Endothelial cell (in vitro differentiated cells): ENCODE results near the gene NME4. TPM values are rescaled to one million over a fixed set of nuclear protein-coding genes. Genes with fewer than 3 reads are reported as not detected.

Source experiments
- DNase-seq: peaks from one replicate; pipeline ENCODE4 v3.0.0; 2021; ENCODE audit warnings: low spot score
- H3K27ac Mint-ChIP-seq: one replicate; pipeline ENCODE4 v1.8.0; 2021; ENCODE audit warnings: mixed read lengths, inconsistent platforms; ENCODE audit not compliant: unreplicated experiment
- H3K27me3 Mint-ChIP-seq: one replicate; pipeline ENCODE4 v1.8.0; 2021; ENCODE audit warnings: mild to moderate bottlenecking, moderate library complexity, mixed read lengths, inconsistent platforms; ENCODE audit not compliant: unreplicated experiment
- H3K36me3 Mint-ChIP-seq: one replicate; pipeline ENCODE4 v1.8.0; 2021; ENCODE audit warnings: mild to moderate bottlenecking, low read depth, mixed read lengths, inconsistent platforms; ENCODE audit not compliant: unreplicated experiment
- H3K4me1 Mint-ChIP-seq: one replicate; pipeline ENCODE4 v1.8.0; 2021; ENCODE audit warnings: mild to moderate bottlenecking, mixed read lengths, inconsistent platforms; ENCODE audit not compliant: unreplicated experiment
- H3K4me3 Mint-ChIP-seq: one replicate; pipeline ENCODE4 v1.8.0; 2021; ENCODE audit warnings: mild to moderate bottlenecking, mixed read lengths, inconsistent platforms; ENCODE audit not compliant: unreplicated experiment
- H3K9me3 Mint-ChIP-seq: one replicate; pipeline ENCODE4 v1.8.0; 2021; ENCODE audit warnings: mixed read lengths, inconsistent platforms; ENCODE audit not compliant: unreplicated experiment
- CTCF ChIP-seq: fragments of 200-600 bp; sonication (generic); IDR thresholded peaks from one replicate; pipeline ENCODE4 v1.5.0; 2021; ENCODE audit warnings: antibody characterized with exemption; ENCODE audit not compliant: unreplicated experiment
- total RNA-seq: library from RNA; stranded (reverse); fragmentation: NEBNext Ultra II Directional; extraction: Animal tissue kit (Norgen Biotek cat#: 25700); gene quantifications from one replicate; pipeline ENCODE4 v1.2.1, GENCODE V29; 2021; ENCODE audit not compliant: unreplicated experiment

The NME4 gene
- total RNA-seq, 1 donor from 2014 or later, result 139 TPM

DNA sequence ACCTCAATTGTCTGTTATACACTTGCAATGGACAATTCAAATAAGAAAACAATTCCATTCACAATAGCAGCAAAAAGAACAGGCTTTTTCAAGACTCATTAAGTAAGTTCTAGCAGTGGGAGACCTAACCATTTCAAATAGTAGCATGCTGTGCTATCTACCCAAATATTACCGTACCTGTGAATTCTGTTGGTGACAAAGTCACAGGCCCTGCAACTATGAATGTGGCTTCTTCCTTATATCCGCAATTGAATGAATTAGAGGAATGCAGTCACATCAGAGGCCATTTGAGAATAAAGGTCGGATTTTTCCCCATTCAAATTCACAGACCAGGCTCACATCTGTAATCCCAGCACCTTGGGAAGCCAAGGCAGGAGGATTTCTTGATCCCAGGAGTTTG lies 800 bp upstream of the NME4 start:
- DNase-seq, result no peak
- peaks cover 10% of the 10 kb centered on the region for H3K4me1 Mint-ChIP-seq
- peaks cover 4% of the 10 kb centered on the region for H3K36me3 Mint-ChIP-seq
- no peak for TF ChIP-seq CTCF
- H3K27ac Mint-ChIP-seq, result peak overlapping the region; percentile 25
- no peaks in the 10 kb centered on the region for H3K9me3 Mint-ChIP-seq
- H3K27me3 Mint-ChIP-seq, result peaks cover 11% of the 10 kb centered on the region
- peak overlapping the region; percentile 95 for H3K4me3 Mint-ChIP-seq

DNA sequence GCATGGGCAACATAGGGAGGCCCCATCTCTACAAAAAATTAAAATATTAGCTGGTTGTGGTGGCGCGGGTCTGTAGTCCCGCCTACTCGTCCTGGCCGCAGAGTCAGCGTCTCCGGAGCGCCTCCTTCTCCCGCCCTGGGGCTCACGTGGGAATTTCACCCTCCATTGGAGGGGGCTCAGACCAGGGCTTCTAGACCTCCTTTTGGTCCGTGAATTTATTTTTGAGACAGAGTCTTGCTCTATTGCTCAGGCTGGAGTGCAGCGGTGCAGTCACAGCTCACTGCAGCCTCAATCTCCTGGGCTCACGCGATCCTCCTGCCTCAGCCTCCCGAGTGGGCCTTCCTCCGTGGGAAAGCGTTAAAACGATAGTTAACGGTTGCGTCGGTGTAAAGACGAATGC lies 394 bp upstream of the NME4 start:
- Mint-ChIP-seq H3K4me3 (peak overlapping the region; percentile 95), H3K27me3 (peaks cover 11% of the 10 kb centered on the region), H3K9me3 (no peaks in the 10 kb centered on the region), H3K27ac (peak overlapping the region; percentile 80), H3K36me3 (peaks cover 4% of the 10 kb centered on the region), H3K4me1 (peaks cover 10% of the 10 kb centered on the region)
- TF ChIP-seq CTCF, result no peak
- peak; percentile 55 for DNase-seq

DNA sequence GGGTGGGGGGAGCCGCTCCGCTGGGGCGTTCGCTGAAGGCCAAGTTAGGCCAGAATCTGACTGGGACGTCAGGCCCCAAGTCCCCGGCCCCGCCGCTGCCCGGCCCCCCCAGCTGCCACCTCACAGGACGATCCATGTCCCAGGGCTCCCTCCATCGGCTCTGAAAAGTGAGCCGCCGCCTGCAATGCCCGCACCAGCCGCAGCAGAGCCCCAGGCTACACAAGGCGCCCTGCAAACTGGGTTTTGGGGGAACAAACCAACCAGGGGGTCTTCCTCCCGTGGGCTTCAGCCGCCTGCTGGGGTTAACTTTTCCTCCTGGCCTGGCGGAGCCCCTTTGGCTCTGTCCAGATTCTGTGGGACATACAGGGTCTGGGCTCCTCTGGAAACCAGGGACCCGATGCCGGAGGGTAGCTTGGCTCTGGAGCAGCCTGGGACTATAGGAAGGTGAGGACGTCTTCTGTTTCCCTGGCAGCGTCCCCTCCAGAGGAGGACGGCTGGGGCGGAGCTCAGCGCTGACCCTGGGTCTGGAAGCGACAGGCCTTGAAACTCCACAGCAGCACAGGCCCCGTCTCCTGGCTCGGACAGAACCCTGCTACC lies 835 bp downstream of the NME4 start:
- Mint-ChIP-seq H3K4me1 (peaks cover 10% of the 10 kb centered on the region), H3K9me3 (no peaks in the 10 kb centered on the region), H3K27ac (no peak overlapping the region), H3K36me3 (peaks cover 4% of the 10 kb centered on the region), H3K27me3 (peaks cover 9% of the 10 kb centered on the region), H3K4me3 (peak overlapping the region; percentile 82)
- DNase-seq, result peak; percentile 84
- TF ChIP-seq CTCF, result no peak

DNA sequence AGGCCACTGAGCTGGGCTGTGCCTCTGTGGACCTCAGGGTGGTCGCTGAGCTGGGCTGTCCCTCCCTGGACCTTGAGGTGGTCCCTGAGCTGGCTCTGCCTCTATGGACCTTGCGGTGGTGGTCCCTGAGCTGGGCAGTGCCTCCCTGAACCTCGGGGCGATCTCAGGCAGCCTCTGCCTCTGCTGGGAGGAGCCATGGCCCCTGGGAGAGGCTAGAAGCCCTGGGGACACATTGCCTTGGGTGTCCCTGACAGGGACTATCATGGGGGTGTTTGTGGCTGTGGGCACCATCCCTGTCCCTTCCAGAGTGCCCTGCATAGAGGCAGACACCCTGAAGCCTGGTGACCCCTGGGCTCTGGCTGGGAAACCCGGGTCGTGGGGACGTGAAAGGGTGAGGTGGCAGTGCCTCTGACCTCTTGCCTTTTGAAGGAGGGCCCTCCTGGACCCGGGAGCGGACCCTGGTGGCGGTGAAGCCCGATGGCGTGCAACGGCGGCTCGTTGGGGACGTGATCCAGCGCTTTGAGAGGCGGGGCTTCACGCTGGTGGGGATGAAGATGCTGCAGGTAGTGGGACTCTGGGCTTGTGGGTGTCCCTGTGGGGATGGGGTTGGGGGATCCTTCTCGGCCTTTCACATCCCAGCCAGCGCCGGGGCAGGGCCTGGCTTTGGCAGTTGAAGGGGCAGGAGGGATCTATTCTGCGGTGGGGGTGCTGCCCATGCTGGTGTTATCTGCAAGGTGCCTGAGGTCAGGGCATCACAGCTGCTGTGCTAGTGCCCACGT lies 1.8 kb downstream of the NME4 start:
- DNase-seq, result no peak
- no peak for TF ChIP-seq CTCF
- H3K27ac Mint-ChIP-seq, result no peak overlapping the region
- H3K9me3 Mint-ChIP-seq, result no peaks in the 10 kb centered on the region
- peaks cover 4% of the 10 kb centered on the region for H3K36me3 Mint-ChIP-seq
- peaks cover 9% of the 10 kb centered on the region for H3K27me3 Mint-ChIP-seq
- H3K4me1 Mint-ChIP-seq, result peaks cover 10% of the 10 kb centered on the region
- peak overlapping the region; percentile 82 for H3K4me3 Mint-ChIP-seq
